ENCODE data around the gene ADGRE2.
"Not testable (repeated sequence)": the region's sequence is repeated elsewhere in the genome, so short reads cannot be mapped to it uniquely, and the experiment has no call there.

The ADGRE2 gene

DNA sequence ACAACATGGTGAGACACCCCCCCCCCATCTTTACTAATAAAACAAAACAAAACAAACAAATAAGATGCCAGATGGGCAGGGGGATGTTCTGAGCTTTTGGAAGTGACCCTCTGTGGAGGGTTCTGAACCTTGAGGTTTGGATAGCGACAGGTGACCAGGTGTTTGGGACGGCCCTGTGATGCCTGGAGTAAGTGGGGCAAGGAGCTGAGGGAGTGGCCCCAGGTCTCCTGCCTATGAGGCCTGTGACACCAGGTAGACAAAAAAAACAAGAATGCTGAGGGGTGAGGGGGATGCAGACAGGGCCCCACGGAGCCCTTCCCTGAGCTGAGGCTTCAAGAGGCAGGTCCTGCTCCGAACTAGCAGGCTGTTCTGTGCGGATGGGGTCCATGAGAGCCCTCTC is 9.2 kb downstream of the ADGRE2 start:
- H3K4me3 ChIP-seq (ENCODE audit: insufficient read depth, low read depth, low read length): no peak overlapping the region
- no peak overlapping the region for H3K27ac ChIP-seq (ENCODE audit: insufficient read depth, low read depth, low read length, poor library complexity, severe bottlenecking)
- no peaks in the 10 kb centered on the region for H3K36me3 ChIP-seq (ENCODE audit: control insufficient read depth, insufficient read depth, low read length)
- H3K27me3 ChIP-seq (ENCODE audit: control insufficient read depth, insufficient read depth, low read length, poor library complexity, severe bottlenecking): no peaks in the 10 kb centered on the region
- WGBS, 2 experiments: 85 to 86% methylated on average over 5 of the region's 5 CpGs
- no peaks in the 10 kb centered on the region for H3K9me3 ChIP-seq (ENCODE audit: control insufficient read depth, low read length)
- H3K4me1 ChIP-seq (ENCODE audit: control insufficient read depth, insufficient read depth, low read length): no peaks in the 10 kb centered on the region

DNA sequence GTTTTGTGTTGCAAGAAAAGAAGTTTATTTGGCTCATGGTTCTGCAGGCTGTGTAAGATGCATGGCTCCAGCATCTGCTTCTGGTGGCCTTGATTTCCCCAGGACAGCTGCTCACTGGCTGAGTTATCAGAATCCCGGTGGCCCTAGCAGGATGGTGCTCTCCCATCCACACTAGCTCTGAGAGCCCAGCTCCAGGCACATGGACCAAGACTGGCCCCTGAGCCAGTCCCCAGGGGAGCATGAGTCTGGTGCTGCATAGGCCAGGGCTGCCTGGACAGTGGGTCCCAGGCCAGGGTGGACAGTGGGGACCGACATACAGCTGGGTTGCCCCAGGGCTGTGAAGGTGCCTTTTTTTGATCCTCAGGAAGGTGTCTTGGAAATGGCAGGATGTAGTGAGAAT is 10.4 kb downstream of the ADGRE2 start:
- H3K27ac ChIP-seq (ENCODE audit: insufficient read depth, low read depth, low read length, poor library complexity, severe bottlenecking): no peak overlapping the region
- no peaks in the 10 kb centered on the region for H3K27me3 ChIP-seq (ENCODE audit: control insufficient read depth, insufficient read depth, low read length, poor library complexity, severe bottlenecking)
- WGBS, 2 experiments: 72 to 74% methylated on average over 2 of the region's 2 CpGs
- no peaks in the 10 kb centered on the region for H3K4me1 ChIP-seq (ENCODE audit: control insufficient read depth, insufficient read depth, low read length)
- no peaks in the 10 kb centered on the region for H3K36me3 ChIP-seq (ENCODE audit: control insufficient read depth, insufficient read depth, low read length)
- H3K4me3 ChIP-seq (ENCODE audit: insufficient read depth, low read depth, low read length): no peak overlapping the region
- H3K9me3 ChIP-seq (ENCODE audit: control insufficient read depth, low read length): no peaks in the 10 kb centered on the region

GRCh38 chr19:14767466-14767971 is 10.8 kb downstream of the ADGRE2 start:
- Histone ChIP-seq H3K4me1 (ENCODE audit: control insufficient read depth, insufficient read depth, low read length) (no peaks in the 10 kb centered on the region), H3K4me3 (ENCODE audit: insufficient read depth, low read depth, low read length) (no peak overlapping the region), H3K36me3 (ENCODE audit: control insufficient read depth, insufficient read depth, low read length) (no peaks in the 10 kb centered on the region), H3K27ac (ENCODE audit: insufficient read depth, low read depth, low read length, poor library complexity, severe bottlenecking) (no peak overlapping the region), H3K9me3 (ENCODE audit: control insufficient read depth, low read length) (no peaks in the 10 kb centered on the region), H3K27me3 (ENCODE audit: control insufficient read depth, insufficient read depth, low read length, poor library complexity, severe bottlenecking) (no peaks in the 10 kb centered on the region)
- 55 to 78% methylated on average over 2 of the region's 2 CpGs for WGBS, 2 experiments

- not testable (repeated sequence) for H3K4me1 ChIP-seq (ENCODE audit: control insufficient read depth, insufficient read depth, low read length); H3K27me3 ChIP-seq (ENCODE audit: control insufficient read depth, insufficient read depth, low read length, poor library complexity, severe bottlenecking); H3K36me3 ChIP-seq (ENCODE audit: control insufficient read depth, insufficient read depth, low read length); H3K9me3 ChIP-seq (ENCODE audit: control insufficient read depth, low read length); H3K27ac ChIP-seq (ENCODE audit: insufficient read depth, low read depth, low read length, poor library complexity, severe bottlenecking); H3K4me3 ChIP-seq (ENCODE audit: insufficient read depth, low read depth, low read length)
- WGBS, 2 experiments: 80 to 88% methylated on average over 14 to 15 of the region's 15 CpGs
Observed at GRCh38 chr19:14765841-14766240, 12.5 kb downstream of the ADGRE2 start.

GRCh38 chr19:14765403-14765802 is 13.0 kb downstream of the ADGRE2 start:
- not testable (repeated sequence) for H3K4me1 ChIP-seq (ENCODE audit: control insufficient read depth, insufficient read depth, low read length); H3K4me3 ChIP-seq (ENCODE audit: insufficient read depth, low read depth, low read length); H3K27me3 ChIP-seq (ENCODE audit: control insufficient read depth, insufficient read depth, low read length, poor library complexity, severe bottlenecking); H3K36me3 ChIP-seq (ENCODE audit: control insufficient read depth, insufficient read depth, low read length); H3K9me3 ChIP-seq (ENCODE audit: control insufficient read depth, low read length); H3K27ac ChIP-seq (ENCODE audit: insufficient read depth, low read depth, low read length, poor library complexity, severe bottlenecking)
- WGBS, 2 experiments: 88 to 98% methylated on average over 3 to 4 of the region's 18 CpGs

- H3K4me1 ChIP-seq (ENCODE audit: control insufficient read depth, insufficient read depth, low read length): no peaks in the 10 kb centered on the region
- H3K27me3 ChIP-seq (ENCODE audit: control insufficient read depth, insufficient read depth, low read length, poor library complexity, severe bottlenecking): no peaks in the 10 kb centered on the region
- no peaks in the 10 kb centered on the region for H3K9me3 ChIP-seq (ENCODE audit: control insufficient read depth, low read length)
- WGBS, 2 experiments: 86 to 87% methylated on average over 9 of the region's 9 CpGs
- no peak overlapping the region for H3K4me3 ChIP-seq (ENCODE audit: insufficient read depth, low read depth, low read length)
- no peaks in the 10 kb centered on the region for H3K36me3 ChIP-seq (ENCODE audit: control insufficient read depth, insufficient read depth, low read length)
- no peak overlapping the region for H3K27ac ChIP-seq (ENCODE audit: insufficient read depth, low read depth, low read length, poor library complexity, severe bottlenecking)
Observed at GRCh38 chr19:14764401-14764800, 14.0 kb downstream of the ADGRE2 start.

DNA sequence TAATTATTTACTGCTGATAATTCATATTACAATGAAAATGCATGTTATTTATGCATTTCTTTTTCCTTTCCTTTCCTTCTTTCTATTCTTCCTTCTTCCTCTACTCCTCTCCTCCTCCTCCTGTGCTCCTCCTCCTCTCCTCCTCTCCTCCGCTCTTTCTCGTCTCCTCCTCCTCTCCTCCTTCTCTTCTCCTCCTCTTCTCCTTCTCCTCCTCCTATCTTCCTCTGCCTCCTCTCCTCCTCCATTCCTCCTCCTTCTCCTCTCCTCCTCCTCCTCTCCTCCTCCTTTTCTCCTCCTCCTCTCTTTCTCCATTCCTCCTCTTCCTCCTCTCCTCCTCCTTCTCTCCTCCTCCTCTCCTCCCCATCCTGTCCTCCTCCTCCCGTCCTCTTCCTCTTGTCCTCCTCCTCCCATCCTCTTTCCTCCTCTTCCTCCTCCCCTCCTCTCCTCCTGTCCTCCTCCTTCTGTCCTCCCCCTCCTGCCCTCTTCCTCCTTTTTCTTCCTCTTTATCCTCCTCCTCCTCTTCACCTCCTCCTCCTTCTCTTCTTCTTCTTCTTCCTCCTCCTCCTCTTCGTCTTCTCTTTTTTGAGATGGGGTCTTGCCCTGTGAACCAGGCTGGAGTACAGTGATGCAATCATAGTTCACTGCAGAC is 14.7 kb downstream of the ADGRE2 start:
- 71 to 77% methylated on average over 4 of the region's 4 CpGs for WGBS, 2 experiments
- no peaks in the 10 kb centered on the region for H3K9me3 ChIP-seq (ENCODE audit: control insufficient read depth, low read length)
- H3K36me3 ChIP-seq (ENCODE audit: control insufficient read depth, insufficient read depth, low read length): no peaks in the 10 kb centered on the region
- H3K27ac ChIP-seq (ENCODE audit: insufficient read depth, low read depth, low read length, poor library complexity, severe bottlenecking): no peak overlapping the region
- H3K27me3 ChIP-seq (ENCODE audit: control insufficient read depth, insufficient read depth, low read length, poor library complexity, severe bottlenecking): no peaks in the 10 kb centered on the region
- H3K4me1 ChIP-seq (ENCODE audit: control insufficient read depth, insufficient read depth, low read length): no peaks in the 10 kb centered on the region
- no peak overlapping the region for H3K4me3 ChIP-seq (ENCODE audit: insufficient read depth, low read depth, low read length)

DNA sequence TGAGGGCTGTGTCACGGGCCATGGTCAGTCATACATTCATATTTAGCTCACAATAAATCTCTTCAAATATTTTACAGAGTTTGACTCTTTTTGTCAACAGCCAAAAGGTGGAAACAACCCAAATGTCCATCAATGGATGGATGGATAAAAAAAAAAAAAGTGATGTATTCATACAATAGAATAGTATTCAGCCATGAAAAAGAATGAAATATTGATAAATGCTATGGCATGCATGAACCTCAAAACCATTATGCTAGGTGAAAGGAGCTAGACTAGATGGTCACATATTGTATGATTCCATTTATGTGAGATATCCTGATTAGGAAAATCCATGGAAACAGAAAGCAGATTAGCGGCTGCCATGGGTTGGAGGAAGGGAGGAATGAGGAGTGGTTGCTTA is 16.2 kb downstream of the ADGRE2 start:
- Histone ChIP-seq H3K4me3 (ENCODE audit: insufficient read depth, low read depth, low read length) (no peak overlapping the region), H3K4me1 (ENCODE audit: control insufficient read depth, insufficient read depth, low read length) (no peaks in the 10 kb centered on the region), H3K27ac (ENCODE audit: insufficient read depth, low read depth, low read length, poor library complexity, severe bottlenecking) (no peak overlapping the region), H3K9me3 (ENCODE audit: control insufficient read depth, low read length) (peaks cover 2% of the 10 kb centered on the region), H3K36me3 (ENCODE audit: control insufficient read depth, insufficient read depth, low read length) (no peaks in the 10 kb centered on the region), H3K27me3 (ENCODE audit: control insufficient read depth, insufficient read depth, low read length, poor library complexity, severe bottlenecking) (no peaks in the 10 kb centered on the region)
- WGBS, 2 experiments: 65 to 78% methylated on average over 2 of the region's 2 CpGs

DNA sequence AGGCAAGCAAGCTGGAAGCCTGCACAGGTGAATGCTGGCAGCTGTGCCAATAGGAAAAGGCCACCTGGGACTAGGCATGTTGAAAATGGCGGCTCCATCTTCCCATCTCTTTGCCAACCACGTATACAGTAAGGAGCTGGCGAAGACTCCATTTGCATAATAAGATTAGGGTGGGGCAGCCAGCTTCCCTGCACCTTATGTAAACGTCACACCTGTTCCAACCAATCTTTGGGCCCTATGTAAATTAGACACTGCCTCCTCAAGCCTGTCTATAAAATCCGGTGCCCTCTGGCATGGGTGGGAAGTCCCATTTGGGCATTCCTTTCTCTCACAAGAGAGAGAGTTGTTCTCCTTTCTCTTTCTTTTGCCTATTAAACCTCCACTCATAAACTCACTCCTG is 16.8 kb downstream of the ADGRE2 start:
- Histone ChIP-seq H3K9me3 (ENCODE audit: control insufficient read depth, low read length) (peaks cover 2% of the 10 kb centered on the region), H3K4me3 (ENCODE audit: insufficient read depth, low read depth, low read length) (no peak overlapping the region), H3K36me3 (ENCODE audit: control insufficient read depth, insufficient read depth, low read length) (no peaks in the 10 kb centered on the region), H3K27ac (ENCODE audit: insufficient read depth, low read depth, low read length, poor library complexity, severe bottlenecking) (no peak overlapping the region), H3K27me3 (ENCODE audit: control insufficient read depth, insufficient read depth, low read length, poor library complexity, severe bottlenecking) (no peaks in the 10 kb centered on the region), H3K4me1 (ENCODE audit: control insufficient read depth, insufficient read depth, low read length) (no peaks in the 10 kb centered on the region)
- WGBS, 2 experiments: 65 to 66% methylated on average over 5 of the region's 5 CpGs

- H3K4me1 ChIP-seq (ENCODE audit: control insufficient read depth, insufficient read depth, low read length): no peaks in the 10 kb centered on the region
- H3K27ac ChIP-seq (ENCODE audit: insufficient read depth, low read depth, low read length, poor library complexity, severe bottlenecking): no peak overlapping the region
- peaks cover 5% of the 10 kb centered on the region for H3K9me3 ChIP-seq (ENCODE audit: control insufficient read depth, low read length)
- no peaks in the 10 kb centered on the region for H3K36me3 ChIP-seq (ENCODE audit: control insufficient read depth, insufficient read depth, low read length)
- H3K27me3 ChIP-seq (ENCODE audit: control insufficient read depth, insufficient read depth, low read length, poor library complexity, severe bottlenecking): no peaks in the 10 kb centered on the region
- 52 to 55% methylated on average over 16 of the region's 16 CpGs for WGBS, 2 experiments
- no peak overlapping the region for H3K4me3 ChIP-seq (ENCODE audit: insufficient read depth, low read depth, low read length)
Observed at GRCh38 chr19:14758816-14759215, 19.5 kb downstream of the ADGRE2 start.

DNA sequence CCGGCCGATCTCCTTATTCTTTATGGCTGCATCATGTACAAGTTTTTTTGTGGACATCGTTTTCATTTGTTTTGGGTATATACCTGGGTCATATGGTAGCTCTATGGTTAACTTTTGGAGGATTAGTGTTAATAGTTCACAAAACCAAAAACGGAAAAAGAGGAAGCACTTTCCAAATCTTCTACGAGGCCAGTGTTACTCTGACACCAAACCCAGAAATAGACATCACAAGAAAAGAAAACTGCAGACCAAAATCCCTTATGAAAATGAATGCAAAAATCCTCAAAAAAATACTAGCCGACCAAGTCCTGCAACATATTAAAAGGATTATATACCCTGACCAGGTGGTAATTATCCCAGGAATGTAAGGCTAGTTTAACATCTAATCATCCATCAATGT is 29.8 kb downstream of the ADGRE2 start:
- H3K27me3 ChIP-seq (ENCODE audit: control insufficient read depth, insufficient read depth, low read length, poor library complexity, severe bottlenecking): no peaks in the 10 kb centered on the region

More for the DNA sequence above, 29.8 kb downstream of the ADGRE2 start:
- no peak overlapping the region for H3K27ac ChIP-seq (ENCODE audit: insufficient read depth, low read depth, low read length, poor library complexity, severe bottlenecking)
- 82 to 88% methylated on average over 6 of the region's 6 CpGs for WGBS, 2 experiments
- H3K4me1 ChIP-seq (ENCODE audit: control insufficient read depth, insufficient read depth, low read length): no peaks in the 10 kb centered on the region
- no peaks in the 10 kb centered on the region for H3K36me3 ChIP-seq (ENCODE audit: control insufficient read depth, insufficient read depth, low read length)
- H3K4me3 ChIP-seq (ENCODE audit: insufficient read depth, low read depth, low read length): no peak overlapping the region
- H3K9me3 ChIP-seq (ENCODE audit: control insufficient read depth, low read length): peaks cover 4% of the 10 kb centered on the region

Measured in ectodermal cell (in vitro differentiated cells).